ENCODE measurements around the gene XYLT2.

The XYLT2 gene

GRCh38 chr17:50355701-50356341 lies 9.9 kb downstream of the XYLT2 start:
- no peaks in the 10 kb centered on the region for H3K9me3 ChIP-seq (ENCODE audit: severe bottlenecking)
- no peak for TF ChIP-seq CTCF (IDR thresholded peaks at IDR 0.05; ENCODE audit: poor library complexity, severe bottlenecking)
- ATAC-seq (ENCODE audit: low read depth), result no peak
- peaks cover 80% of the 10 kb centered on the region for H3K36me3 ChIP-seq (ENCODE audit: low read depth)
- no peak overlapping the region for H3K4me3 ChIP-seq (ENCODE audit: severe bottlenecking)
- DNase-seq (ENCODE audit: low spot score), result no peak
- no peaks in the 10 kb centered on the region for H3K27me3 ChIP-seq (ENCODE audit: insufficient read depth, poor library complexity, severe bottlenecking)
- no peak overlapping the region for H3K27ac ChIP-seq (ENCODE audit: poor library complexity, severe bottlenecking)
- no peaks in the 10 kb centered on the region for H3K4me1 ChIP-seq (ENCODE audit: insufficient read depth, poor library complexity, severe bottlenecking)

GRCh38 chr17:50356418-50356817 lies 10.5 kb downstream of the XYLT2 start:
- ATAC-seq (ENCODE audit: low read depth), result no peak
- Histone ChIP-seq H3K36me3 (ENCODE audit: low read depth) (peaks cover 80% of the 10 kb centered on the region), H3K4me3 (ENCODE audit: severe bottlenecking) (no peak overlapping the region), H3K27me3 (ENCODE audit: insufficient read depth, poor library complexity, severe bottlenecking) (no peaks in the 10 kb centered on the region), H3K9me3 (ENCODE audit: severe bottlenecking) (no peaks in the 10 kb centered on the region), H3K4me1 (ENCODE audit: insufficient read depth, poor library complexity, severe bottlenecking) (no peaks in the 10 kb centered on the region), H3K27ac (ENCODE audit: poor library complexity, severe bottlenecking) (no peak overlapping the region)
- no peak for TF ChIP-seq CTCF (IDR thresholded peaks at IDR 0.05; ENCODE audit: poor library complexity, severe bottlenecking)
- DNase-seq (ENCODE audit: low spot score), result no peak

DNA sequence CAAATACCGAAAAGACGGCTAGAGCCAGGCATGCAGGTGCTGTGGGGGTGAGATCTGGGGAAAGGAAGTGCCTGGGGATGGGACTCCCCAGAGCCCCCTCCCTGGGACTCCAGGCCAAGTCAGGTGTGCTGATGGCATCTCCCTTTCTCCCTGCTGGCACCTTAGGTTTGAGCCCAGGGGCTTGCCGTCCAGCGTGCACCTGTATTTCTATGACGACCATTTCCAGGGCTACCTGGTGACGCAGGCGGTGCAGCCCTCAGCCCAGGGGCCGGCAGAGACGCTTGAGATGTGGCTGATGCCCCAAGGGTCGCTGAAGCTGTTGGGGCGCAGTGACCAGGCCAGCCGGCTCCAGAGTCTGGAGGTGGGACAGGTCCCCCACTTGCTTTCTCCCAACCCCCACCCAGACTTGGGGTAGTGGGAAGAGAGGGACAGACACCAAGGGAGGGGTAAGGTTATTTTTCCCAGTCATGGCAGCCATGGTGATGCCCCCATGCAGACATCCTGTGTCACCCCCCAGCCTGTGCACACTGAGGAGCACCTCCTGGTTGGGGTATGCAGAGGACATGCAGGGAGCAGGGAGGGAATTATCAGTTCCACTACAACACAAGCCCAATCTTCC lies 11.1 kb downstream of the XYLT2 start:
- Histone ChIP-seq H3K27me3 (ENCODE audit: insufficient read depth, poor library complexity, severe bottlenecking) (no peaks in the 10 kb centered on the region), H3K4me3 (ENCODE audit: severe bottlenecking) (no peak overlapping the region), H3K4me1 (ENCODE audit: insufficient read depth, poor library complexity, severe bottlenecking) (no peaks in the 10 kb centered on the region), H3K36me3 (ENCODE audit: low read depth) (peaks cover 78% of the 10 kb centered on the region), H3K9me3 (ENCODE audit: severe bottlenecking) (no peaks in the 10 kb centered on the region), H3K27ac (ENCODE audit: poor library complexity, severe bottlenecking) (no peak overlapping the region)
- no peak for DNase-seq (ENCODE audit: low spot score)
- no peak for ATAC-seq (ENCODE audit: low read depth)
- no peak for TF ChIP-seq CTCF (IDR thresholded peaks at IDR 0.05; ENCODE audit: poor library complexity, severe bottlenecking)

- no peak overlapping the region for H3K27ac ChIP-seq (ENCODE audit: poor library complexity, severe bottlenecking)
- H3K4me1 ChIP-seq (ENCODE audit: insufficient read depth, poor library complexity, severe bottlenecking), result no peaks in the 10 kb centered on the region
- ATAC-seq (ENCODE audit: low read depth) (no peak), DNase-seq (ENCODE audit: low spot score) (no peak)
- TF ChIP-seq CTCF (IDR thresholded peaks at IDR 0.05; ENCODE audit: poor library complexity, severe bottlenecking), result no peak
- H3K36me3 ChIP-seq (ENCODE audit: low read depth), result peaks cover 66% of the 10 kb centered on the region
- H3K9me3 ChIP-seq (ENCODE audit: severe bottlenecking), result no peaks in the 10 kb centered on the region
- H3K4me3 ChIP-seq (ENCODE audit: severe bottlenecking), result no peak overlapping the region
- no peaks in the 10 kb centered on the region for H3K27me3 ChIP-seq (ENCODE audit: insufficient read depth, poor library complexity, severe bottlenecking)
These were observed 12.3 kb downstream of the XYLT2 start for GRCh38 chr17:50358177-50358576.

All from RWPE2 (cell line).